Measurements from ENCODE around the gene PLOD3. TPM values are rescaled to one million over a fixed set of nuclear protein-coding genes. Genes with fewer than 3 reads are reported as not detected.
A peak's percentile ranks its signal among the peaks of the same experiment; 100 is the strongest.

Gene PLOD3
- total and polyA plus RNA-seq, 9 of the 15 experiments (the other 6 are each of a cell fraction or from before 2014, with no cell fraction given): 2.8 to 101 (median 30.9) TPM

DNA sequence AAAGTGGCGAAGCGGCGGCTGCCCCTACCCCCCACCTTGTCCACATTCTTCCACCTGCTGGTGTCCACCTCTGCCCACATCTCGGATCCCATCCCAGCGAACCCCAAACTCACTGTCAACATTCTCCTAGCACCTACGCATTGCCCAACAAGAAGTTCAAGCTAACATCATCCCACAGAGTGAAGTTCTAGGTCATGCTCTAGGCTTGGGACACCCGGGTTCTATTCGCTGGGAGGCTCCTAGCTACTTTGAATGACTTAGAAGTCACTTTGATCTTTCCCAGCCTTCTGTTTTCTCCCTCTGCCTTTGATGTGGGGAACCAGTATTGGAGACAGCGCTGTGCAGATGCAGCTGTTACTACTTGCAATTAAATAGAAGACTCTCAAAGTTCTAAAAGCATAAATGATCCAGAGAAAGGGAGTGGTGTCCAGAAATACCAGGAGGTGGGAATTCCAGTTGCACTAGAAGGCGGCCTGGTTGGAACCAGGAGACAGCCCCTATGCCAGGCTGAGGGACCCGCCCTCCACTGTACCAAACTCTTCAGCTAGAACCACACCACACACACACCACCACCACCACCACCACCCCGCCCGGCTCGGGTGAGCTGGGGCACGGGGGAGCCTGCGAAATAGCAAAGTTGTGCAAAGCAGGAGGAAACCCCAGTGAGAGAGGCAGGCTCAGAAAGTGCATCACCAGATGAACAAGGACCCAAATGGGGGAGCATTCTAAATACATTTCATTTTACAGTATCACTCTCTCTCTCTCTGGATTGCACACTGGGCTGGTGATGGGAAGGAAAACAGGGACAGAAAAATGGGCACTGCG, 46.6 kb downstream of the PLOD3 start:
- no peak for DNase-seq (ENCODE audit: extremely low read depth in 1 of 4, low spot score in 3 of 4)
- intact Hi-C loops (cut with micrococcal nuclease) (no loop called here), in situ Hi-C loops (cut with MboI) (no loop called here)
- Histone ChIP-seq H3K27ac (ENCODE audit: extremely low read depth, low read depth, low read length) (no peak overlapping the region), H2AFZ (ENCODE audit: low read depth, low read length) (no peak overlapping the region), H4K20me1 (replicated peaks; ENCODE audit: control insufficient read depth, insufficient read depth, low read length) (peaks cover 14% of the 10 kb centered on the region), H3K9ac (ENCODE audit: insufficient read depth in 1 of 2, low read depth in 2 of 2, low read length in 2 of 2) (no peak overlapping the region), H3K4me3 (no peak overlapping the region), H3K9me1 (ENCODE audit: control insufficient read depth, insufficient read depth, low read length) (peaks cover 6% of the 10 kb centered on the region), H3K36me3 (ENCODE audit: control insufficient read depth, insufficient read depth, low read length) (no peaks in the 10 kb centered on the region), H3K27me3 (ENCODE audit: control insufficient read depth in 2 of 2, insufficient read depth in 2 of 2, low read length in 2 of 2) (peaks cover 26 to 37% of the 10 kb centered on the region in 2 experiments; a peak in 4 of 5 replicates), H3K79me2 (ENCODE audit: control insufficient read depth, insufficient read depth, low read length) (no peaks in the 10 kb centered on the region), H3K9me3 (replicated peaks; ENCODE audit: control insufficient read depth, insufficient read depth, low read depth, low read length) (no peaks in the 10 kb centered on the region), H3K4me2 (ENCODE audit: insufficient read depth, low read length) (no peak overlapping the region), H3K4me1 (replicated peaks in 1 of 2; ENCODE audit: control insufficient read depth in 2 of 2, insufficient read depth in 2 of 2, low read length in 2 of 2) (peaks cover 26 to 59% of the 10 kb centered on the region in 2 experiments)
- TF ChIP-seq GABPB2 (CRISPR knock-in tag; conservative IDR thresholded peaks at IDR 0.05): no peak
- TF ChIP-seq EGR1 (conservative IDR thresholded peaks at IDR 0.05): 0 out of 2 replicates have a peak, but pooled peaks have one; percentile 5
- ChIA-PET POLR2A (interaction anchor here (0.5 to 0.7 kb wide), 4 partner anchors 76 to 575 kb away, joined by 3 read pairs; no protein-coding TSS in a partner anchor), CTCF (ENCODE audit: low intra/inter-chr PET ratio) (interaction anchor here (0.6 to 2.4 kb wide), 5 partner anchors 22 to 119 kb away, joined by 3 to 20 read pairs (median 3); no protein-coding TSS in a partner anchor)
- no peak for ATAC-seq
- no TSS peak for BruUV-seq (replicated peaks)
- no peak for FAIRE-seq
- 5% methylated on average over 17 of the region's 17 CpGs for WGBS (ENCODE audit: insufficient coverage, low coverage, missing lambda C conversion rate)

Data from K562 (cell line).